ENCODE data around the gene TRIM46. TPM values are rescaled to one million over a fixed set of nuclear protein-coding genes. Genes with fewer than 3 reads are reported as not detected.
"Not testable (repeated sequence)": the region's sequence is repeated elsewhere in the genome, so short reads cannot be mapped to it uniquely, and the experiment has no call there.

TRIM46 gene
- total and polyA plus RNA-seq, 10 donors: 0.35 to 3.6 (median 1.2) TPM

GRCh38 chr1:155139895-155140629, 33.6 kb upstream of the TRIM46 start, which contains the start of gene DPM3:
TSS of gene DPM3 (minus strand) at chr1:155140531. CDS start at chr1:155140240, 291 bp downstream.
- H3K4me1 ChIP-seq: peaks cover 25 to 48% (median 39%) of the 10 kb centered on the region in 6 donors
- TF ChIP-seq, protein P1, sequence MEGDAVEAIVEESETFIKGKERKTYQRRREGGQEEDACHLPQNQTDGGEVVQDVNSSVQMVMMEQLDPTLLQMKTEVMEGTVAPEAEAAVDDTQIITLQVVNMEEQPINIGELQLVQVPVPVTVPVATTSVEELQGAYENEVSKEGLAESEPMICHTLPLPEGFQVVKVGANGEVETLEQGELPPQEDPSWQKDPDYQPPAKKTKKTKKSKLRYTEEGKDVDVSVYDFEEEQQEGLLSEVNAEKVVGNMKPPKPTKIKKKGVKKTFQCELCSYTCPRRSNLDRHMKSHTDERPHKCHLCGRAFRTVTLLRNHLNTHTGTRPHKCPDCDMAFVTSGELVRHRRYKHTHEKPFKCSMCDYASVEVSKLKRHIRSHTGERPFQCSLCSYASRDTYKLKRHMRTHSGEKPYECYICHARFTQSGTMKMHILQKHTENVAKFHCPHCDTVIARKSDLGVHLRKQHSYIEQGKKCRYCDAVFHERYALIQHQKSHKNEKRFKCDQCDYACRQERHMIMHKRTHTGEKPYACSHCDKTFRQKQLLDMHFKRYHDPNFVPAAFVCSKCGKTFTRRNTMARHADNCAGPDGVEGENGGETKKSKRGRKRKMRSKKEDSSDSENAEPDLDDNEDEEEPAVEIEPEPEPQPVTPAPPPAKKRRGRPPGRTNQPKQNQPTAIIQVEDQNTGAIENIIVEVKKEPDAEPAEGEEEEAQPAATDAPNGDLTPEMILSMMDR (IDR thresholded peaks at IDR 0.05 in 8 of 11, conservative IDR thresholded peaks at IDR 0.05 in 3 of 11): peak in 1 of 11 experiments; percentile 5
- TF ChIP-seq POLR2AphosphoS5 (IDR thresholded peaks at IDR 0.05) (peak; percentile 92 to 98 (median 95)), POLR2A (IDR thresholded peaks at IDR 0.05) (peak in 1 of 3 donors; percentile 56)
- intact Hi-C loops (cut with DNase I; ENCODE audit: low total_unique reads): no loop called here
- peak within 1 kb of the TSS; percentile 55 to 92 (median 76) for H3K4me3 ChIP-seq
- no peaks in the 10 kb centered on the region for H3K9me3 ChIP-seq
- H3K27me3 ChIP-seq (replicated peaks in 1 of 7): no peaks in the 10 kb centered on the region
- H3K27ac ChIP-seq: peak within 1 kb of the TSS; percentile 76 to 98 (median 94)
- H3K36me3 ChIP-seq: peaks cover 0 to 20% (median 0%) of the 10 kb centered on the region in 6 donors
- 0 to 1% (median 1%) methylated on average over 38 to 42 of the region's 42 CpGs for WGBS, 5 donors
- peak; percentile 97 for DNase-seq

- 5 to 11% (median 6%) methylated on average over 11 of the region's 11 CpGs for WGBS, 5 donors
- H3K4me3 ChIP-seq: peak overlapping the region; percentile 55 to 92 (median 76)
- H3K9me3 ChIP-seq: no peaks in the 10 kb centered on the region
- TF ChIP-seq POLR2A (IDR thresholded peaks at IDR 0.05) (no peak), POLR2AphosphoS5 (IDR thresholded peaks at IDR 0.05) (no peak)
- TF ChIP-seq, protein P1 (IDR thresholded peaks at IDR 0.05 in 8 of 11, conservative IDR thresholded peaks at IDR 0.05 in 3 of 11): no peak
- no peak for DNase-seq
- no peaks in the 10 kb centered on the region for H3K27me3 ChIP-seq (replicated peaks in 1 of 7)
- H3K36me3 ChIP-seq: peaks cover 0 to 20% (median 0%) of the 10 kb centered on the region in 6 donors
- peak overlapping the region; percentile 76 to 98 (median 94) for H3K27ac ChIP-seq
- H3K4me1 ChIP-seq: peaks cover 25 to 44% (median 36%) of the 10 kb centered on the region in 6 donors
- intact Hi-C loops (cut with DNase I; ENCODE audit: low total_unique reads): no loop called here
These were observed 33.1 kb upstream of the TRIM46 start for GRCh38 chr1:155140630-155140953.

- Histone ChIP-seq H3K27ac (no peak overlapping the region), H3K4me1 (peaks cover 23 to 41% (median 33%) of the 10 kb centered on the region in 6 donors), H3K36me3 (peaks cover 0 to 20% (median 0%) of the 10 kb centered on the region in 6 donors), H3K4me3 (no peak overlapping the region), H3K27me3 (replicated peaks in 1 of 7) (peaks cover 0 to 6% (median 0%) of the 10 kb centered on the region in 7 donors), H3K9me3 (no peaks in the 10 kb centered on the region)
- no peak for TF ChIP-seq POLR2AphosphoS5 (IDR thresholded peaks at IDR 0.05)
- no peak for TF ChIP-seq POLR2A (IDR thresholded peaks at IDR 0.05)
- TF ChIP-seq, protein P1 (IDR thresholded peaks at IDR 0.05 in 8 of 11, conservative IDR thresholded peaks at IDR 0.05 in 3 of 11): no peak
- DNase-seq: peak; percentile 2
- WGBS, 5 donors: 85 to 92% (median 89%) methylated on average over 7 of the region's 7 CpGs
- intact Hi-C loops (cut with DNase I; ENCODE audit: low total_unique reads): no loop called here
These were observed 31.9 kb upstream of the TRIM46 start for GRCh38 chr1:155141749-155142148.

GRCh38 chr1:155145491-155145890, 28.2 kb upstream of the TRIM46 start:
- Histone ChIP-seq H3K9me3 (no peaks in the 10 kb centered on the region), H3K36me3 (no peaks in the 10 kb centered on the region), H3K4me3 (no peak overlapping the region), H3K27me3 (replicated peaks in 1 of 7) (peaks cover 0 to 6% (median 0%) of the 10 kb centered on the region in 7 donors), H3K27ac (no peak overlapping the region), H3K4me1 (peaks cover 0 to 9% (median 5%) of the 10 kb centered on the region in 6 donors)
- no peak for TF ChIP-seq POLR2AphosphoS5 (IDR thresholded peaks at IDR 0.05)
- TF ChIP-seq POLR2A (IDR thresholded peaks at IDR 0.05): no peak
- TF ChIP-seq, protein P1 (IDR thresholded peaks at IDR 0.05 in 8 of 11, conservative IDR thresholded peaks at IDR 0.05 in 3 of 11): no peak
- WGBS, 5 donors: 81 to 98% (median 91%) methylated on average over 3 of the region's 3 CpGs
- DNase-seq: no peak
- intact Hi-C loops (cut with DNase I; ENCODE audit: low total_unique reads): no loop called here

- H3K27ac ChIP-seq; H3K36me3 ChIP-seq; DNase-seq; H3K4me1 ChIP-seq; H3K4me3 ChIP-seq; H3K27me3 ChIP-seq (replicated peaks in 1 of 7); H3K9me3 ChIP-seq; intact Hi-C loops (cut with DNase I; ENCODE audit: low total_unique reads): not testable (repeated sequence)
- 72 to 87% (median 77%) methylated on average over 3 of the region's 3 CpGs for WGBS, 5 donors
These were observed 17.5 kb upstream of the TRIM46 start for GRCh38 chr1:155155996-155156643.
